ENCODE measurements around the gene SNRNP200. TPM values are rescaled to one million over a fixed set of nuclear protein-coding genes. Genes with fewer than 3 reads are reported as not detected.
"Not testable (repeated sequence)": the region's sequence is repeated elsewhere in the genome, so short reads cannot be mapped to it uniquely, and the experiment has no call there.

Gene SNRNP200
- total RNA-seq, 1 donor: 80.5 TPM

DNA sequence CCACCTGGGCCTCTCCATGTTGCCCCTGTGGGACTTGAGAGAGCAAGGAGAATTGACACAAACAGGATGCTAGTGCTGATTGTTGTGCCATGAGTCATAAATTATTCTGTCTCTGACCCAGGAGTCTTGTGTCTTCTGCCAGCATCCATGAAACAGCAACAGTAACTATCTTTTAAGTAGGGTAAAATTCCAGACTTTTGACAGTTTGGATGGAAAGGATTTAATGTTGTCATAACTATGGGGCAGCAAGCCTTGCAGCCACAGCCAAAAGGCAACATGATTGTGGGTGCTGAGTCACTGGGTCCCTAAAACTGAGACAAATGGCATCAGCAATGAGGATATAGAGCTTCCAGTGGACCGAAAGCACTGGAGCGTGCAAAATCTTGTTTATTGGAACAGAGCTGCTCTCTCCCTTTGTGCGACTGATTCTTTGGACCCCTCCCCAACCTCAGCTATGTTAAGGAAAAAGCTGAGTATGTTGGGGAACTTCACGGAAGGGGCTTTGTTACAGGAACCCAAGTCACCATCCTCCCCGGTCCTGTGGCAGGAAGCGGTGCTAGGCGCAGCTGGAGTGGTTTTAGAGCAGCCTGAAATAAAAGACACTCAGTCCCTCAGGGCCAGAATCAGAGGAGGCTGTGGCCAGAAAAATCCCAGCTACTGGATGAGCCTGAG is 10.2 kb upstream of the SNRNP200 start:
- Histone ChIP-seq H3K9me3 (ENCODE audit: low read depth, low read length) (no peaks in the 10 kb centered on the region), H3K4me1 (ENCODE audit: insufficient read depth, low read length) (peaks cover 36% of the 10 kb centered on the region), H3K4me3 (ENCODE audit: low read length) (no peak overlapping the region)

GRCh38 chr2:96315005-96315399 is 9.7 kb upstream of the SNRNP200 start:
- no peaks in the 10 kb centered on the region for H3K27me3 ChIP-seq (ENCODE audit: insufficient read depth, low read length)
- H3K4me3 ChIP-seq (ENCODE audit: low read length): no peak overlapping the region
- peaks cover 33% of the 10 kb centered on the region for H3K4me1 ChIP-seq (ENCODE audit: insufficient read depth, low read length)
- H3K9me3 ChIP-seq (ENCODE audit: low read depth, low read length): no peaks in the 10 kb centered on the region

More for the DNA sequence above, 10.2 kb upstream of the SNRNP200 start:
- H3K27me3 ChIP-seq (ENCODE audit: insufficient read depth, low read length): no peaks in the 10 kb centered on the region

- Histone ChIP-seq H3K27me3 (ENCODE audit: insufficient read depth, low read length) (no peaks in the 10 kb centered on the region), H3K4me1 (ENCODE audit: insufficient read depth, low read length) (peaks cover 21% of the 10 kb centered on the region), H3K9me3 (ENCODE audit: low read depth, low read length) (no peaks in the 10 kb centered on the region), H3K4me3 (ENCODE audit: low read length) (no peak overlapping the region)
These were observed 2.9 kb upstream of the SNRNP200 start for GRCh38 chr2:96308248-96308647.

GRCh38 chr2:96306370-96306769 is 1.0 kb upstream of the SNRNP200 start:
- Histone ChIP-seq H3K27me3 (ENCODE audit: insufficient read depth, low read length) (no peaks in the 10 kb centered on the region), H3K4me1 (ENCODE audit: insufficient read depth, low read length) (peaks cover 39% of the 10 kb centered on the region), H3K4me3 (ENCODE audit: low read length) (no peak overlapping the region), H3K9me3 (ENCODE audit: low read depth, low read length) (no peaks in the 10 kb centered on the region)

- Histone ChIP-seq H3K9me3 (ENCODE audit: low read depth, low read length) (no peaks in the 10 kb centered on the region), H3K27me3 (ENCODE audit: insufficient read depth, low read length) (no peaks in the 10 kb centered on the region), H3K4me1 (ENCODE audit: insufficient read depth, low read length) (peaks cover 42% of the 10 kb centered on the region), H3K4me3 (ENCODE audit: low read length) (peak overlapping the region; percentile 99)
These were observed 598 bp upstream of the SNRNP200 start for GRCh38 chr2:96305979-96306308.

DNA sequence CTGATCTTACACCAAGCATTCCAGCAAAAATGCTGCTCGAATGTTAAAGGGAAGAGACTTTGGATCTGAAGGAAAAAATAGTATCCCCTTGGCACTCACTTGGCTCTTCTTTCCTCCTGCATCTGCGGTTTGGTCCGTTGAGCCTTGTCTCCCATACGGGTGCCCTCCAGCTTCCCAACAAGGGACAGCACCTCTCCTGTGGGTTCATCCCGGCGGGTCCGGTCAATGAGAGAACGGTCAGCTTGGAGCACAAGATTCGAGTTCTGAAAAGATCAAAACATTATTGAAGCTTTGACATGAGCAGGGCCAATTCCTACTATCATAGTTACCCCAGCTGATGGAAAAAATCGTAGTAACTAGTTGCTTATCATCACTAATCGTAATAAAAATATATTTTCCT is 740 bp downstream of the SNRNP200 start:
- H3K4me1 ChIP-seq (ENCODE audit: insufficient read depth, low read length): peaks cover 42% of the 10 kb centered on the region
- H3K4me3 ChIP-seq (ENCODE audit: low read length): peak overlapping the region; percentile 99
- H3K27me3 ChIP-seq (ENCODE audit: insufficient read depth, low read length): no peaks in the 10 kb centered on the region
- no peaks in the 10 kb centered on the region for H3K9me3 ChIP-seq (ENCODE audit: low read depth, low read length)

GRCh38 chr2:96301865-96302264 is 3.5 kb downstream of the SNRNP200 start:
- Histone ChIP-seq H3K27me3 (ENCODE audit: insufficient read depth, low read length) (no peaks in the 10 kb centered on the region), H3K4me3 (ENCODE audit: low read length) (no peak overlapping the region), H3K9me3 (ENCODE audit: low read depth, low read length) (no peaks in the 10 kb centered on the region), H3K4me1 (ENCODE audit: insufficient read depth, low read length) (peaks cover 42% of the 10 kb centered on the region)

DNA sequence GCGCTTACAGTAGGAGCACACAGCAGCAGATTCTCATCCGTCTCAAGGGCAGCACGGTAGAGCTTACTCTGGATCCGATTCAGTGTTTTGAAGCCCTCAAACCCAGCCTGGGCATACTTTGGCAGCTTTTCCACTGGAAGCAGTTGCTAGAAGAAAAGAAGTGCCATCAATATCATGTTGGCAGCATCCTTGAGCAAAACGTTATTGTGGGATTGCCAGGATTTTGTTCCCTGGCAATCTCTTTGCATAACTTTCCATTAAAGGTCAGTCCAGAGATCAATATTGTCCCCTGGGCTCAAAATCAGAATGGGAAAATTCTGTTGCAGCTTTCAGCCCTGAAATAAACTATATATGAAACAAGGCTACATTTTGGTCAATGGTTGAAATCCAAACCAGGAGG is 8.4 kb downstream of the SNRNP200 start:
- peaks cover 9% of the 10 kb centered on the region for H3K4me1 ChIP-seq (ENCODE audit: insufficient read depth, low read length)

GRCh38 chr2:96294271-96294670 is 11.1 kb downstream of the SNRNP200 start:
- H3K27me3 ChIP-seq (ENCODE audit: insufficient read depth, low read length); H3K4me1 ChIP-seq (ENCODE audit: insufficient read depth, low read length); H3K4me3 ChIP-seq (ENCODE audit: low read length); H3K9me3 ChIP-seq (ENCODE audit: low read depth, low read length): not testable (repeated sequence)

More for the DNA sequence above, 8.4 kb downstream of the SNRNP200 start:
- Histone ChIP-seq H3K9me3 (ENCODE audit: low read depth, low read length) (no peaks in the 10 kb centered on the region), H3K27me3 (ENCODE audit: insufficient read depth, low read length) (no peaks in the 10 kb centered on the region), H3K4me3 (ENCODE audit: low read length) (no peak overlapping the region)

DNA sequence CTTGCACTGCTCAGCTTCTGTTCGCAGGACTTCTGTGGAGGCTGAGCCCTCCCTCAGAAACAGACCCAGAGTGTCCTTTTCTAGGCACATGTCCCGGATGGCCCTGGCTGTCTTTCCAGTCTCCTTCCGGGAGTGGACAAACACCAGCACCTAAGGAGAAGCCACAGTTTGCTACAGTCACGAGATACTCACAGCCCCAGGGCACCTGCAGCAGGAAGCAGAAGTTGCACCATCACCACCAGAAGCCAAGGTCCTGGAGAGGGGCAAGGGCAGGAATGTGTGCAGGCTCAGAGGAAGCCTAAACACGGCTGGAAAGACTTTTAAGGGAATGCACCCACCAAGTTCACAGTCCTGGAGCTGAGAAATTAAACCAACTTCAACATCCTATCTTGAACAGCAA is 13.6 kb downstream of the SNRNP200 start:
- Histone ChIP-seq H3K27me3 (ENCODE audit: insufficient read depth, low read length) (no peaks in the 10 kb centered on the region), H3K9me3 (ENCODE audit: low read depth, low read length) (no peaks in the 10 kb centered on the region), H3K4me1 (ENCODE audit: insufficient read depth, low read length) (no peaks in the 10 kb centered on the region), H3K4me3 (ENCODE audit: low read length) (no peak overlapping the region)

DNA sequence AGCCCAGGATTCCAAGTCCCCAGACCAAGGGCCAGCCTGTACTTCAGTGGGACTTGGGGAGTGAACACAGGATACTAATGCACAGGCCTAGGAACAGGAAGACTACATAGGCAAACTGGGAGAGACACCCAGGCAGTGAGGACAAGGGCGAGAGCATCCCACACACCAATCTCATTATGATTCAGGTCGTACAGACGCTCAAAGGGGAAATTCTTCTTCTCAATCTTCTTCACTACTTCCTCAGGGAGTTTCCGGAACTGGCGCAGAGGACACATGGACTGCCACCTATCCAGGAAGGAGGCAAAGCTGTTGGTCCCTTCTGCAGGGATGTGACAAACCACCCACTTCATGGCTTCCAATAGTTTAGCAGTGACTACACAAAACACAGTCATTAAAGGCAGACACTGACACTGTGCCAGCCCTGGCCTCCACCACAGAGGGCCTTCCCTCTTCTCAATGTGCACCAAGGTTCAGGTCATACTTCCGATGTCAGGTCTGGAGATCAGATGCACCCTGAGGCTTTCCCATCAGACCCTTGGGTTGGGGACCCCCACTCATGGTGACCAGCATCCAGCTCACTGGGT is 18.0 kb downstream of the SNRNP200 start:
- Histone ChIP-seq H3K4me3 (ENCODE audit: low read length) (no peak overlapping the region), H3K27me3 (ENCODE audit: insufficient read depth, low read length) (no peaks in the 10 kb centered on the region), H3K9me3 (ENCODE audit: low read depth, low read length) (no peaks in the 10 kb centered on the region), H3K4me1 (ENCODE audit: insufficient read depth, low read length) (no peaks in the 10 kb centered on the region)

DNA sequence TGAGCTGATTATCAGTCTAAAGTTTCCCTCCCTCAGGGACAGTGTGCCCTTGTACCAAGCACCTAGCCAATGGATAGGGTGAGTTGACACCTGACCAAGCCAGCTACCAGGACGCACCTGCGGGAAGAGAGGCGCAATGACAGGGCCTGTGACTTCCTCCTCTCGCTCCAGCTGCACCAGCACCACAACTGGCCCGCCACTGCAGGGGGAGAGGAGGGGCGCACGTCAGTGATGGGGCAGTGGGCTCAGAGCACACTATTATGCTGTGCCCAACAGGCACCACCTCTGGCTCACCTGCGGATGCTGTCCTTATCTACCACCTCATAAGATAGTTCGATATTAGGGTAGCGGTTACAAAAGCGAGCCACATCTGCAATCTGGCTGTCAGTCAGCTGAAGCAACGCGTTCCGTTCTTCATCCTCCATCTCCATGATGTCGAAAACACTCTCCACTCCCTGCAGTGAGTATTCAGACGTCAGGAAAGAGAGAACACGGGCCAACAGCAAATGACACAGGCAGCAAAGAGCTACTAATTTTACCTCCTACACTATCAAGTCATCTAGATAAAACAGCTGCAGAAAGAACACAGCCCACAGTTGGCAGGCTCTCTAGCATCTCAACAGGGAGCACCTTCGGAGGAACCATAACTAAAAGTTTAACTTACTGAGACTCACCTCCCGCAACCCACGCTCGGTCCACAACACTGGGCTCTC is 28.4 kb downstream of the SNRNP200 start:
- Histone ChIP-seq H3K4me1 (ENCODE audit: insufficient read depth, low read length) (no peaks in the 10 kb centered on the region), H3K4me3 (ENCODE audit: low read length) (no peak overlapping the region), H3K27me3 (ENCODE audit: insufficient read depth, low read length) (no peaks in the 10 kb centered on the region), H3K9me3 (ENCODE audit: low read depth, low read length) (no peaks in the 10 kb centered on the region)

DNA sequence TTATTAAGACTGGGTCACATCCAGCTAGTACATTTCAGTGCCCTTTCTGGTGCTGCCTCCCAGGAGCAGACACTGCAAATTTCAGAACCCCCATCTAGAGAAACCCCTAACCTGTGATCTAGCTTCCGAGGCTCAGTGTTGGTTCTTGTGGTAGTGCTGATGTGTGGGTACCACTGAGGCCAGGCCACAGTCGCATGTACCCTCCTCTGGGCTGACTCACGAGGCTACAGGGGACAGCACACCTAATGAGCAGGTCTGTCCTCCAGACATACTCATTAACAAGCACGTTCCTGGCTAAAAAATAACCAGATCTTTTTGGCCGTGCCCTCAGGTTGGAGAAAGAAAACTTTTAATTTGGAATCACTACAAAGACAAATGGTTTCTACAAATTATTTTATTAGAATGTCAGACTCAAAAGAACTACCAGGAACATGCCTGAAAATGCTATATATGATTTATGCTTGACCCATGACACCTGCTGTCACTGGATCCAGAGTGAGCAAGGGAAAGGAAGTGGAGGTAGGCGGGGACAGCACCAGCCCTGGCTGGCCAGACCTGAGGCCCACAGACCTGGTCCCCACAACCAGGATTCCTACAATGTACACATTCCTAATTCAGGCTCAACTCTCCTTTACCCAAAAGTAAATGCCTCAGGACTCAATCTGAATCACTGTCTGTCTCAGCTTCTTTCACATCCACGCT is 30.8 kb downstream of the SNRNP200 start:
- Histone ChIP-seq H3K27me3 (ENCODE audit: insufficient read depth, low read length) (no peaks in the 10 kb centered on the region), H3K4me1 (ENCODE audit: insufficient read depth, low read length) (no peaks in the 10 kb centered on the region), H3K4me3 (ENCODE audit: low read length) (no peak overlapping the region), H3K9me3 (ENCODE audit: low read depth, low read length) (no peaks in the 10 kb centered on the region)

DNA sequence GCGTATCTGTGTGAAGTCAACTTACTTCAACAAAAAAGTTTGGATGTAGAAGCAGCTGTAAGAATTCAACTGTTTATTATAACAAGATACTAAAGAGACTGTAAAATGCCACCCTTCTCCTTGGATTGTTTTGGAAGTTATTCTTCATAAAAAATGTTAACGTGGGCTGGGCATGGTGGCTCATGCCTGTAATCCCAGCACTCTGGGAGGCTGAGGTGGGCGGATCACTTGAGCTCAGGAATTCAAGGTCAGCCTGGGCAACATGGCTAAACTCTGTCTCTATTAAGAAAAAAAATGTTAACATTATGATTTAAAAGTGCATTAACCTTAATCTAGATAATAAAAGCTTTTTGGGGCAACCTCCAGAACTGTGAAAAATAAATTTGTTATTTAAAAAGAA is 31.6 kb downstream of the SNRNP200 start:
- no peaks in the 10 kb centered on the region for H3K27me3 ChIP-seq (ENCODE audit: insufficient read depth, low read length)
- no peaks in the 10 kb centered on the region for H3K9me3 ChIP-seq (ENCODE audit: low read depth, low read length)
- no peaks in the 10 kb centered on the region for H3K4me1 ChIP-seq (ENCODE audit: insufficient read depth, low read length)
- H3K4me3 ChIP-seq (ENCODE audit: low read length): no peak overlapping the region

GRCh38 chr2:96271995-96272394 is 33.4 kb downstream of the SNRNP200 start:
- H3K27me3 ChIP-seq (ENCODE audit: insufficient read depth, low read length): no peaks in the 10 kb centered on the region
- H3K9me3 ChIP-seq (ENCODE audit: low read depth, low read length): no peaks in the 10 kb centered on the region
- peaks cover 7% of the 10 kb centered on the region for H3K4me1 ChIP-seq (ENCODE audit: insufficient read depth, low read length)
- H3K4me3 ChIP-seq (ENCODE audit: low read length): no peak overlapping the region
